Epithelial cell of esophagus (primary cell): ENCODE results near the gene DLGAP3.

ENCODE experiments used
- DNase-seq: peaks from one replicate; pipeline ENCODE4 v3.0.0; 2010; ENCODE audit warnings: low read depth
- H3K4me3 ChIP-seq: 2 replicates; pipeline ENCODE4 v1.5.1; 2011; ENCODE audit warnings: mild to moderate bottlenecking, low read length, control low read depth
- CTCF ChIP-seq: IDR thresholded peaks from 2 replicates; pipeline ENCODE4 v1.5.1; 2011; ENCODE audit warnings: low read depth, mild to moderate bottlenecking, low read length, control low read depth, inconsistent platforms; ENCODE audit not compliant: insufficient read depth; ENCODE audit errors: missing control alignments

Gene DLGAP3

GRCh38 chr1:34863501-34863900, 65.9 kb downstream of the DLGAP3 start:
- DNase-seq: no peak
- no peak overlapping the region for H3K4me3 ChIP-seq
- TF ChIP-seq CTCF: no peak

GRCh38 chr1:34859446-34860200, 69.8 kb downstream of the DLGAP3 start, which contains the start of gene SMIM12:
Gene SMIM12 (minus strand): TSS chr1:34859749. CDS start chr1:34855977, 3,772 bp downstream.
- peak; percentile 90 for DNase-seq
- H3K4me3 ChIP-seq: peak within 1 kb of the TSS; percentile 86
- peak; percentile 75 for TF ChIP-seq CTCF

GRCh38 chr1:34858901-34859445, 70.5 kb downstream of the DLGAP3 start:
- H3K4me3 ChIP-seq: peak overlapping the region; percentile 86
- DNase-seq: peak; percentile 4
- peak; percentile 3 for TF ChIP-seq CTCF

GRCh38 chr1:34856697-34857096, 72.8 kb downstream of the DLGAP3 start:
- TF ChIP-seq CTCF: no peak
- DNase-seq: no peak
- no peak overlapping the region for H3K4me3 ChIP-seq

GRCh38 chr1:34852677-34853217, 76.7 kb downstream of the DLGAP3 start:
- no peak overlapping the region for H3K4me3 ChIP-seq
- TF ChIP-seq CTCF: peak; percentile 99
- DNase-seq: peak; percentile 97

- no peak for TF ChIP-seq CTCF
- DNase-seq: peak; percentile 36
- H3K4me3 ChIP-seq: no peak overlapping the region
Observed at GRCh38 chr1:34851431-34852105, 77.9 kb downstream of the DLGAP3 start.
